Lower leg skin (tissue), 4 donors: ENCODE measurements around the gene SCN3A. TPM values are rescaled to one million over a fixed set of nuclear protein-coding genes. Genes with fewer than 3 reads are reported as not detected.

Source experiments
- DNase-seq, 2 donors: peaks; one replicate each; pipeline ENCODE4 v3.0.0-alpha.2; 2019; ENCODE audit warnings: low spot score in 2 of 2
- H3K4me3 ChIP-seq: fragments of 200-600 bp; sonication (generic); 2 replicates; pipeline ENCODE4 v1.5.1; 2017; ENCODE audit warnings: mild to moderate bottlenecking, low read depth; ENCODE audit not compliant: poor library complexity, severe bottlenecking
- POLR2A ChIP-seq, 2 donors: fragments of 450-650 bp; IDR thresholded peaks; one replicate each; pipeline ENCODE4 v1.6.1; 2016 to 2017; ENCODE audit warnings: antibody characterized with exemption in 2 of 2, mild to moderate bottlenecking in 1 of 2, moderate library complexity in 1 of 2
- WGBS, 2 donors: methylation state at CpG; one replicate each; pipeline ENCODE4 v1.1.5; 2018; 5-methylcytosine and 5-hydroxymethylcytosine counted together
- intact Hi-C: fragments of 100-400 bp; cut with DNase I; formaldehyde crosslinking; loops from one replicate; pipeline ENCODE4 v1.15.0; 2023; ENCODE audit warnings: low total_unique reads
- total RNA-seq, 4 donors: library from RNA; depleted of rRNA; stranded (reverse); fragments of >200 nt; gene quantifications; one replicate each; pipeline ENCODE4 v1.1.0, GENCODE V29; 2016
- TF ChIP-seq, protein P1 (sequence below), 3 donors: fragments of 450-650 bp; IDR thresholded peaks; one replicate each; pipeline ENCODE4 v1.5.1; 2016; ENCODE audit warnings: antibody characterized with exemption in 3 of 3, mild to moderate bottlenecking in 3 of 3, moderate library complexity in 2 of 3

Gene SCN3A
- total RNA-seq, 4 donors from 2014 or later = 0.11 to 0.78 (median 0.26) TPM

DNA sequence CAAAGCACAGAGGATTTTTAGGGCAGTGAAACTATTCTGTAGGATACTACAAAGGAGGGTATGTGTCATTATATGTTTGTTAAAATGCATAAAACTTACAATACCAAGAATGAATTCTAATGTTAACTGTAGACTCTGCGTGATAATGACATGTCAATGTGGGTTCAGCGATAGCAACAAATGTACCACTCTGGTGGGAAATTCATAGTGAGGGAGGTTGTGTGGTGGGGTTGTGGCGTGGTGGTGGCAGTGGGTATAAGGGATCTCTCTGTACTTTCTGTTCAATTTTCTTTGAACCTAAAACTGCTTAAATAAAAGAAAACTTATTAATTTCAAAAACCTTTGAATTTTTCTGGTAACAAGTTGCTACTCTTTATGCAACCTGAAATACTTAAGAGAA, 149.2 kb downstream of the SCN3A start:
- TF ChIP-seq POLR2A (IDR thresholded peaks at IDR 0.05) = no peak
- TF ChIP-seq, protein P1, sequence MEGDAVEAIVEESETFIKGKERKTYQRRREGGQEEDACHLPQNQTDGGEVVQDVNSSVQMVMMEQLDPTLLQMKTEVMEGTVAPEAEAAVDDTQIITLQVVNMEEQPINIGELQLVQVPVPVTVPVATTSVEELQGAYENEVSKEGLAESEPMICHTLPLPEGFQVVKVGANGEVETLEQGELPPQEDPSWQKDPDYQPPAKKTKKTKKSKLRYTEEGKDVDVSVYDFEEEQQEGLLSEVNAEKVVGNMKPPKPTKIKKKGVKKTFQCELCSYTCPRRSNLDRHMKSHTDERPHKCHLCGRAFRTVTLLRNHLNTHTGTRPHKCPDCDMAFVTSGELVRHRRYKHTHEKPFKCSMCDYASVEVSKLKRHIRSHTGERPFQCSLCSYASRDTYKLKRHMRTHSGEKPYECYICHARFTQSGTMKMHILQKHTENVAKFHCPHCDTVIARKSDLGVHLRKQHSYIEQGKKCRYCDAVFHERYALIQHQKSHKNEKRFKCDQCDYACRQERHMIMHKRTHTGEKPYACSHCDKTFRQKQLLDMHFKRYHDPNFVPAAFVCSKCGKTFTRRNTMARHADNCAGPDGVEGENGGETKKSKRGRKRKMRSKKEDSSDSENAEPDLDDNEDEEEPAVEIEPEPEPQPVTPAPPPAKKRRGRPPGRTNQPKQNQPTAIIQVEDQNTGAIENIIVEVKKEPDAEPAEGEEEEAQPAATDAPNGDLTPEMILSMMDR (IDR thresholded peaks at IDR 0.05) = no peak
- no peak overlapping the region for H3K4me3 ChIP-seq

DNA sequence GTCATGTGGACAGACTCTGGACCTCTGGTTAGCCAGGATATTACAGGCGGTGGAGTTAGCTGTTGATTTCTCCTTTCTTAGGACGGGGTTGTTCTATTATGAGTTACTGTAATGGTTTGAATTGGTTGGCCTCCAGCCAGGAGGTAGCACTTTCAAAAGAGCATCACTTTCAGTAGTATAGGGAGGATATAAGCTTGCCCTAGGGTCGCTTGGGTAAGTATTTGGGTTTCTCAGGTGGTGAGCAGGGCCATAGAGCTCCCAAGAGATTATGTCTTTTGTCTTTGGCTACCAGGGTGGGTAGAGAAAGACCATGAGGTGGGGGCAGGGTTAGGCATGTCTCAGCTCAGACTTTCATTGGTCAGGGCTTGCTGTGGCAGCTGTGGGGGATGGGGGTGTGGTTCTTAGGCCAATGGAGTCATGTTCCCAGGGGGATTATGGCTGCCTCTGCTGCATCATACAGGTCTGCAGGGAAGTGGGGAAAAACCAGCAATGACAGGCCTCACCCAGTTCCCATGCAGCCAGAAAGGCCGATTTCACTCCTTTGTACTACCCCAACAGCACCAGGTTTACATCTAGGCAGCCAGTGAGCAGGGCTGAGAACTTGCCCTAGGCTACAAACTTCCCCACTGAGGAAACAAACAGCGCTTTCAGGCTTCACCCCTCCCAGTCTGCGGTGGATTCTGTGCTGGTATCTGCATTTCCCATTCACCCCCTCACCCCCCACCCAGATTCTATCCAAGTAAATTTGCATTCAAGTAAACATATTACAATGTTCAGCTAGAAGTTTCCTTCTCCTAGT, 159.1 kb downstream of the SCN3A start:
- no peak for DNase-seq
- no peak for TF ChIP-seq POLR2A (IDR thresholded peaks at IDR 0.05)
- TF ChIP-seq, protein P1 (IDR thresholded peaks at IDR 0.05) = no peak
- intact Hi-C loops = no loop called here
- no peak overlapping the region for H3K4me3 ChIP-seq
- 67 to 82% methylated on average over 6 of the region's 6 CpGs for WGBS, 2 donors

More for the DNA sequence above, 149.2 kb downstream of the SCN3A start:
- intact Hi-C loops = no loop called here
- WGBS, 2 donors = 89 to 90% methylated on average over 3 of the region's 3 CpGs
- DNase-seq = no peak

Other genes with a start within 250 kb of the SCN3A start
- 1 to 10 TPM in 1 of 4 donors, under 1 TPM in 2, not detected in 1; 0.32 to 2.9 (median 0.52) TPM for gene SLC38A11, start 248.5 kb downstream of the SCN3A start, total RNA-seq
- gene SCN2A, start 35.4 kb upstream of the SCN3A start, total RNA-seq = under 1 TPM in 3 of 4 donors, not detected in 1; 0.03 to 0.29 (median 0.04) TPM